ENCODE data around the gene CCNK.

The CCNK gene

GRCh38 chr14:99549684-99550083, 68.5 kb downstream of the CCNK start:
- TF ChIP-seq, protein P1, sequence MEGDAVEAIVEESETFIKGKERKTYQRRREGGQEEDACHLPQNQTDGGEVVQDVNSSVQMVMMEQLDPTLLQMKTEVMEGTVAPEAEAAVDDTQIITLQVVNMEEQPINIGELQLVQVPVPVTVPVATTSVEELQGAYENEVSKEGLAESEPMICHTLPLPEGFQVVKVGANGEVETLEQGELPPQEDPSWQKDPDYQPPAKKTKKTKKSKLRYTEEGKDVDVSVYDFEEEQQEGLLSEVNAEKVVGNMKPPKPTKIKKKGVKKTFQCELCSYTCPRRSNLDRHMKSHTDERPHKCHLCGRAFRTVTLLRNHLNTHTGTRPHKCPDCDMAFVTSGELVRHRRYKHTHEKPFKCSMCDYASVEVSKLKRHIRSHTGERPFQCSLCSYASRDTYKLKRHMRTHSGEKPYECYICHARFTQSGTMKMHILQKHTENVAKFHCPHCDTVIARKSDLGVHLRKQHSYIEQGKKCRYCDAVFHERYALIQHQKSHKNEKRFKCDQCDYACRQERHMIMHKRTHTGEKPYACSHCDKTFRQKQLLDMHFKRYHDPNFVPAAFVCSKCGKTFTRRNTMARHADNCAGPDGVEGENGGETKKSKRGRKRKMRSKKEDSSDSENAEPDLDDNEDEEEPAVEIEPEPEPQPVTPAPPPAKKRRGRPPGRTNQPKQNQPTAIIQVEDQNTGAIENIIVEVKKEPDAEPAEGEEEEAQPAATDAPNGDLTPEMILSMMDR (conservative IDR thresholded peaks at IDR 0.05): no peak
- H3K27ac ChIP-seq: no peak overlapping the region

DNA sequence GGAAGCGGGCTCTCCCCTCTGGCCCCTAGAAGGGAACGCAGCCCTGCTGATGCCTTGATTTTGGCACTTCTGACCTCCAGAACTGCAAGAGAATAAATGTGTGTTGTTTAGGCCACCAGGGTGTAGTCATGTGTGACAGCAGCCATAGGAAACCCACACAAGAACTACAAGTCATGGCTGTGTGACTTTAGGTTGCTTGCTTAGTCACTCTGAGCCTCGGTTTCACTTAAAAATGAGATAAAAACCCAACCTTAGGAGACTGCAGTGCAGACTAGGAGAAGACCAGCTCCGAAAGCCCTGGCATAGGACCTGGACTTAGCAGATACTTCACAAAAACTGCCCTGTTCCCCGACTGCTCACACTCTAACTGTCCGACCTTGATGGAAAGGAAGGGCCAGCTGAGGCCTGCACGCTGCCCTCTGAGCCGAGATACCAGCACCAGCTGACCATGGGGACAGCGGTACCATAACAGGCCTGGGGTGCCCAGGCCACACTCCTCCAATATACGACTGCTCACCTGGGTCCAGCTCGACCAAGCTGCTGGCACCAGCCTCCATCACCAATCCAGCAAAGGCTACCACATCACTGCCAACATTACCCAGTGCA, 69.3 kb downstream of the CCNK start:
- H3K27ac ChIP-seq: no peak overlapping the region
- TF ChIP-seq, protein P1 (conservative IDR thresholded peaks at IDR 0.05): no peak

DNA sequence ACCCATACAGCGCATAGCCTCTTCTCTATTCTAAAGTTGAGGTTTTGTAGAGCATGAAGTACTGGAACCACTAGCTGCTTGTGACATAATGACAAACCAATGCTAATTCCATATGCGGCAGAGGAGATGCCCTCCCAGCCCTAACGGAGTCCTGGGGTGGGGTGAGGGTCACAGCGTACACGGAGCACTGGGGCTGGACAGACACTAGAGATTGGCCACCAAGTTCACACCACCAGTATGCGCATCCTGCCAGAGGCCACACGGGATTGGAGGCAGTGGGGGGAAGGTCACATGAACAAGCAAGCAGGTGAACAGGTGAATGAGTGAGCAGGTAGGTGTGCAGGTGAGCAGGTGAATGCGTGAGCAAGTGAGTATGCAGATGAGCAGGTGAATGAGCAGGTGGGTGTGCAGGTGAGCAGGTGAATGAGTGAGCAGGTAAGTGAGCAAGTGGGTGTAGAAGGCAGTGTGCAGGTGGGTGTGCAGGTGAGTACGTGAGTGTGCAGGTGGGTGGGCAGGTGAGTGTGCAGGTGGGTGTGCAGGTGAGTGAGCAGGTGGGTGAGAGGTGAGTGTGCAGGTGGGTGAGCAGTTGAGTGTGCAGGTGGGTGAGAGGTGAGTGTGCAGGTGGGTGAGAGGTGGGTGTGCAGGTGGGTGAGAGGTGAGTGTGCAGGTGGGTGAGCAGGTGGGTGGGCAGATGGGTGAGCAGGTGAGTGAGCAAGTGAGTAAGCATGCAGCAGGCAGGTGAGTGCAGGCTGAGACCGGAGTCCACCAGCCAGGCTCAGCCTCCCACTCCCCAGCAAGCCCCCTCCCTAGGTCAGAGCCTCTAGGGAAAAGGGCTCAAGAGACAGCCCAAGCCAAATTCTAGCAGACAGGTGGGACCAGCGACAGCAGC, 70.1 kb downstream of the CCNK start:
- no peak overlapping the region for H3K27ac ChIP-seq
- TF ChIP-seq, protein P1 (conservative IDR thresholded peaks at IDR 0.05): no peak

DNA sequence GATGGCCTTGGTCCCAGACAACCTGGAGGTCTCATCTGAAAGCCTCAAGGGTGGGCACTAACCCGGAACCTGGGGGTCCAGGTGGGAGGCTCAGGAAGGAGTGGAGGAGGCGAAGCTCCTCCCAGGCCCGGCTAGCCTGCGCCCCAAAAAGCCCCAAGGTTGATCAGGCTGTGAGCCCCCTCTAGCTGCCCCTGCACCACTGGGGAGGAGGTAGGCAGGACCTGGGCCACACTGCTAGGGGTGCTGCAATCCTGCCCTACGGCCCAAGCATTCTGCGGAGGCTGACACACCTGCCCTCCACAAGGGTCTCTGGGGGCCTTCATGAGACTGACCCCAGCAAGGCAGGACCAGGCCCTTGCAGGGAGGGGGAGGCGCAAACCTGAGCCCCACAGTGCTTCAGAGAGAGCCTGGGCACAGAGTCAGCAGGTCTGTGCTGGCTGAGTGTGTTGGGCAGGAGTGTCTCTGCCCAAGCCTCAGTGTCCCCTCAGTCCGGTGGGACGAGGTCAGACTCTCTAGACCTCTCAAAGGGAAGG, 70.9 kb downstream of the CCNK start:
- TF ChIP-seq, protein P1 (conservative IDR thresholded peaks at IDR 0.05): no peak
- H3K27ac ChIP-seq: no peak overlapping the region

DNA sequence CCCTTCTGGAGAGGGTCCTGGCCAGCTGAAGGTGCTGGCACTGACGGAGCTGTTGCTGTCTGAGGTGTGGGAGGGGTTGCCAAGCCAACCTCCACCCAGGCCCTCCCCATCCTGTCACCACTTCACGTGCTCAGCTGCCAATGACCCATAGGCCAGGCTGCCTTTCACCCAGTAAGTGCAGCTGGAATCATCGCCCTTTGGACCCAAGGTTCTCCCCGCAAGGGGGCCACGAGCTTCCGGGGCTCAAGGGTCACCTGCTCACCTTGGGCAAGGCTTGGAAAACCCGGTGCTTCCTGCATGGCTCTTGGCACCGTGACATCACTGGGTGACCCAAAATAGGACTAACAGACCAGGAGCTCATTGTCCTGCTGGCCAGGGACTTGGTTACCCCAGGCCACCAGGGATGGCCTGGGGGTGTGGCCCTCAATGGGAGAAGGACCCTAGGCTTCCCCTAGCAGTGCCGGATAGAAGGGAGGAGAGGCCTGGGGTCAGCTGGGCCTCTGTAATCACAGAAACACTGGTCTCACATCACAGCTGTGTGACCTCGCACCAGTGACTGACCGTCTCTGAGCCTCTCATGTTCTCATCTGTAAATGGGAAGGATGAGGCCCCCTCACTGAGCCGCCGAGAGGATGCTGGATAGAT, 71.5 kb downstream of the CCNK start:
- H3K27ac ChIP-seq: no peak overlapping the region
- TF ChIP-seq, protein P1 (conservative IDR thresholded peaks at IDR 0.05): no peak

GRCh38 chr14:99554184-99554583, 73.0 kb downstream of the CCNK start:
- TF ChIP-seq, protein P1 (conservative IDR thresholded peaks at IDR 0.05): no peak
- H3K27ac ChIP-seq: no peak overlapping the region; the same call in 1 of the 2 replicates
